GM21526 (cell line): Measurements from ENCODE around the gene KIFAP3.
"Not testable (repeated sequence)": the region's sequence is repeated elsewhere in the genome, so short reads cannot be mapped to it uniquely, and the experiment has no call there.

Experiments
- ATAC-seq: cut with Tn5 transposase; IDR thresholded peaks from one replicate; pipeline ENCODE4 v1.9.1; 2021; ENCODE audit warnings: moderate library complexity; ENCODE audit not compliant: unreplicated experiment, low FRiP score

KIFAP3 gene

GRCh38 chr1:169925505-169926482, 148.7 kb downstream of the KIFAP3 start:
- ATAC-seq: peak; percentile 65

DNA sequence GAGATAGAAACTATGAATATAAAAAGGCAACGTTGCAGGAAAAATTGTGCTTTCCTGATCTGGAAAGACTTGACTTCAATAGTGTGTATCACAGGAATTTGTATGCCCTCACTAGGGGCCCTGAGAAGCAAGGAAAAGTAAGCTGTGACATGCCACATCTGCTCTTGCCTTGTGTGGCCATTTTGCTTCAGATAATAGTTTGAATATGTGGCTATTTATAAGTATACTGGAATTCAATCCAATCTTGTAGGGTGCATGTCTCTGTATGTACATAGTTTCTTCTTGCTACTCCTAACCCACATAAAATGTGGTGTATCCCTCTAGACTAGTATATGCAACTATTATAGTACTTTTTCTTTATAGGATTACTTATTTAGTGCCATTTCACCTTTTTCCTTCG, 149.7 kb downstream of the KIFAP3 start:
- ATAC-seq: no peak

- ATAC-seq: no peak
Measured at GRCh38 chr1:169924063-169924462, 150.4 kb downstream of the KIFAP3 start.

GRCh38 chr1:169921080-169921479, 153.4 kb downstream of the KIFAP3 start:
- no peak for ATAC-seq

DNA sequence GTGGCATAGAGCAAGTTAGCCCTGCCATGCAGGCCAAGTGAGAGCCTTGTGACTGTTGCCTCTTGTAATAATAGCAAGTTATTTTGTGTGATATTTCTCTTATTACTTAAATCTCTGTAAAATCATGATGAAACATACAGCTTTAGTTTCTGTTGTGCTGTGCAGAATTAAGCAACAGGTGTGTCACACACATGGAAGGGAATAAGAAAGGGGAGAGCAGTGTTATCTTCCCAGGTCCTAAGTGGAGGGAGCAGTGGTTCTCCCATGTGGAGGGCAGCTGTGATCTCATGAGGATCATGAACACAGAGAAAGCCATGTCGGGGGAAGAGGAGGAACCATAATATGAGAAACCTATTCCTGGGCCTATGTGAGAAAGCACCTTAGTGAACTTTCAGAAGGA, 155.6 kb downstream of the KIFAP3 start:
- ATAC-seq: no peak

DNA sequence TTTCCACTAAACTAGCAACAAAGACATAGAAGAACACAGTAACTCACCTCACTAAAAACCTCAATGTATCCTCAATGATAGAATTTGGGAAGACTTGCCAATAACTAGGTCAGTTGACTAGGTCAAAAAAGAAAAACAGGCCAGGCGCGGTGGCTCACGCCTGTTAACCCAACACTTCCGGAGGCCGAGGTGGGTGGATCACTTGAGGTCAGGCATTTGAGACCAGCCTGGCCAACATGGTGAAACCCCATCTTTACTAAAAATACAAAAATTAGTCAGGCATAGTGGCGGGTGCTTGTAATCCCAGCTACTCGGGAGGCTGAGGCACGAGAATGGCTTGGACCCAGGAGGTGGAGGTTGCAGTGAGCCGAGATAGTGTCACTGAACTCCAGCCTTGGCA, 156.3 kb downstream of the KIFAP3 start:
- ATAC-seq: not testable (repeated sequence)

GRCh38 chr1:169915150-169915549, 159.3 kb downstream of the KIFAP3 start:
- no peak for ATAC-seq

GRCh38 chr1:169914531-169914930, 160.0 kb downstream of the KIFAP3 start:
- ATAC-seq: no peak

DNA sequence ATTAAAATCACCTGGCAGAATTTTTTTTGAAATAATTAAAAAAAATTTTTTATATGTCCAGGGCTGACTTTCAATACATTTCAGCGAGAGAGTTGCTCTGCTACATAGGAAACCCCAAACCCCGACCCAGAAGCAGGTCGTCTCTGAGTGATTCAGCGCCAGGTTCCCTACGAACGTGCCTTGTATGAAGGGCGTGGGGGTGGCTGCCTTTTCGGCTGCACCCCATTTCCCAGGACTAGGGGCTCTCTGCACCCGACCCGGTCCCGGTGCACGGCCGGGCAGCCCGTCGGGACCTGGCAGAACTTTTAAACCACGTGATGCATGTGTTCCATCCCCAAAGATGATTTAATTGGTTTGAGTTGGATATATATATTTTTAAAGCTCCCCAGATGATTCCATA, 165.0 kb downstream of the KIFAP3 start:
- no peak for ATAC-seq

DNA sequence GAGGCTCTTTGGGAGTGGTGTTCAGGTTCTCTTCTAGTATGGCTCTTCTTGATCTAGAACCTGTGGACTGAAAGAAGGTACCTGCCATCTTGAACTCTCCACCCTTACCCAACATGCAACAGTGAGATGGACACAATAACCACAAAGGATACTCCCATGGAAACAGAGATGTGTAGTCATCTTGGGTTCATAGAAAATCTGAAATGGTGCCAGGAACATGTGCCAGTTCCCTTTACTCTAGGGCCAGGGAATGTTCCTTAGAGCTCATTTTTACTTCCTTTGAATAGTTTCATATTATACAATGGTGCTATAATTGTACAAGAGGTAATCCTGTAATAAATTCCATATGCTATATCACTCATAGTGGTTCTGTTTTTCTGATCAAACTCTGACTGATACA, 167.6 kb downstream of the KIFAP3 start:
- ATAC-seq: no peak

DNA sequence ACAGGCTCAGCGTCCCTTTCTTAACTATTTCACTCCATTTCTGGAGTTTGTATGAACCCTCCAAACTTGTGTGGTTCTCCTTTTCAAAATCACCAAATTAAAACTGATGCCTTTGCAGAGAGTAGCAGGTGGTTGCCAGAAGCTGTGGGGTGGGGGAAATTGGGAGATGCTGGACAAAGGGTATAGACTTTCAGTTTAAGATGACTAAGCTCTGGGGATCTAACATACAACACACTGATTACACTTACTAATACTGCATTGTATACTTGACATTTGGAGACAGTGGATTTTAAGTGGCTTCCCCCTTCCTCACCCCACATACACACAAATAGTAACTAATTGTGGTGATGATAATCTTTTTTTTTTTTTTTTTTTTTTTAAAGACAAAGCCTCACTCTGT, 169.7 kb downstream of the KIFAP3 start:
- no peak for ATAC-seq

DNA sequence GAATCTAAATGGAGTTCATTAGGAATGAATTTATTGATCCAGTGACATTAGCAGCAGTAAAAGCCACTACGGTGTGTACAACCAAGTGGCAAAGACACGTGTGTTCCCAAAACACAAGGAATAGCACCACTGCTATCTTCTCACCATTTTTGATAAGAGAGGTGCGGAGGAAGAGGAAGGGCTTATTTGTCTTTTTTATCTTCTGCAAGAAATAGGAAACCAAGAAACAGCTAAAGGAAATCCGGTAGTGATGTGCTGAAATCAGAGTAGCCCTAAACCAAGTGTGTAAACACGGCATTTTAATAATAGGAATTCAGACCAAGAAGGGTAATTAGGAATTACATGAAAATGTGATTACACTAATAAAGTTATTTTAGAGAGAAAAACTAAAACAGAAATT, 171.7 kb downstream of the KIFAP3 start:
- no peak for ATAC-seq

GRCh38 chr1:169901115-169901514, 173.4 kb downstream of the KIFAP3 start:
- no peak for ATAC-seq

GRCh38 chr1:169900571-169900970, 173.9 kb downstream of the KIFAP3 start:
- ATAC-seq: no peak

- ATAC-seq: no peak
Measured at GRCh38 chr1:169899519-169900217, 174.8 kb downstream of the KIFAP3 start.

DNA sequence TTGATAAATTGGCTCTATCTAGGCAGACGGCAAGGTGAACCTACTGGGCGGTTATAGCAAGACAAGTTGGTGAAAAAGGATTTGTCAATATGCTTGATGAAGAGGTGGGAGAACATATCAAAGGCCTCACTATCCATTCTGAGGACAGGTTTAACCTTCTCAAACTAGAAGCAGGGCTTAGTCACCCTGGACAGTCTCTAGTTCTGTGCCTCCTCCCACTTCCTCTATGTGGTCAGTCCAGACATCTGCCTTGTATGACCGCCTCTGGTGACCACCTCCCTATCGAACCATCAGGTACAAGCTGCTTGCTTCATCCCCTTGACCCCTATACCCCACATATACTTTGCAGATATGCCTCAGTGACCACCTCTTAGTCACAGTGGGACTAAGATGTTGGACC, 178.5 kb downstream of the KIFAP3 start:
- ATAC-seq: no peak

GRCh38 chr1:169894424-169895145, 179.9 kb downstream of the KIFAP3 start:
- ATAC-seq: no peak

DNA sequence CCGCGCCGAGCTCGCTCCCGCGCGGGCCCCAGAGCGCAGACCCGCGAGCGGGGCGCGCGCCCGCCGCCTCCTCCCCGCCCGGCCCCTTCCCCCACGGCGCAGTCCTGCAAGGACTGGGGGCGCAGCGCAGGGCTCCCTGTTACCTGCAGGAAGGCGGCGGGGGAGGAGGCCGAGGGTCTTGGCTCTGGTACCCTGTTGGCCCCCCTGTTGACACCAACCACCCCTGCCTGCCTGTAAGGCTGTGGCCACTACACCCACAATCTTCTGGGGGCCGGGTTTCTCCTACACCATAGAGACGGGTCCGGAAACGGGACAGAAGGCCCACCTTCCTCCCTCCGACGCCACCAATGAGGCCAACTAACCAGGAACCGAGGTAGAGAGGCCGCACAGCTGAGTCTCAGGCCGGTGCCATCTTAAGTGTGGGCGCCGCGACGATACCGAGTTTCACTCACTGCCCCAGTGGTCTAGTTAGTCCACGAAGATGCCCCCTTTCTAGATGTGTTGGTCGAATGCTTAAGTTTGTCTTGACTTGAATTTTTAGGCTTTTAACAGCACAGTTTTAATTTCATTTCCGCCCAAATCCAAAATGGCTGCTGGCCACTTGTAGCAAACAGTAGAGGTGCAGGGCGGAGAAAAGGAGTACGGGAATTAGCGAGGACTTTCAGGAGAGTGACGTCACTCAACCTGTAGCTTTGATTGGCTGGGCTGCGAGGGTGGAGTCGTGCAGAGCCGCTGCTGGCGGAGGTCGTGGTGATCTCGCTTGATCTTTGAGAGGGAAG, 180.7 kb downstream of the KIFAP3 start, which contains the start of gene SCYL3:
Gene SCYL3, minus strand, starts transcription at position 252 of the 779 bp plus-strand sequence. CDS start 5,056 bp downstream, outside the sequence.
- ATAC-seq: peak; percentile 87

- ATAC-seq: no peak
Measured at GRCh38 chr1:169892927-169893644, 181.4 kb downstream of the KIFAP3 start.
